HG03095 (cell line): ENCODE data around the gene MCF2L2.

Experiments
- ATAC-seq: cut with Tn5 transposase; IDR thresholded peaks from one replicate; pipeline ENCODE4 v1.9.1; 2021; ENCODE audit warnings: moderate library complexity; ENCODE audit not compliant: unreplicated experiment

MCF2L2 gene

GRCh38 chr3:183149915-183150750, 278.3 kb downstream of the MCF2L2 start:
- no peak for ATAC-seq

- ATAC-seq = no peak
Measured at GRCh38 chr3:183148056-183148455, 280.4 kb downstream of the MCF2L2 start.

- ATAC-seq = no peak
Measured at GRCh38 chr3:183144363-183144762, 284.1 kb downstream of the MCF2L2 start.

- no peak for ATAC-seq
Measured at GRCh38 chr3:183142199-183142598, 286.2 kb downstream of the MCF2L2 start.

- ATAC-seq = no peak
Measured at GRCh38 chr3:183134844-183135243, 293.6 kb downstream of the MCF2L2 start.

GRCh38 chr3:183132409-183132808, 296.0 kb downstream of the MCF2L2 start:
- no peak for ATAC-seq

GRCh38 chr3:183131735-183132134, 296.7 kb downstream of the MCF2L2 start:
- ATAC-seq = no peak

GRCh38 chr3:183131186-183131725, 297.2 kb downstream of the MCF2L2 start:
- no peak for ATAC-seq

GRCh38 chr3:183129243-183129642, 299.2 kb downstream of the MCF2L2 start:
- ATAC-seq = no peak

GRCh38 chr3:183128709-183129108, 299.7 kb downstream of the MCF2L2 start:
- ATAC-seq = no peak
